Lung (tissue), 12 donors: ENCODE measurements around the gene PSRC1. TPM values are rescaled to one million over a fixed set of nuclear protein-coding genes. Genes with fewer than 3 reads are reported as not detected.

Experiments used
- ATAC-seq: fragments of 200-7000 bp; cut with Tn5 transposase; one replicate; pipeline ENCODE4 v1.9.1; 2020; ENCODE audit warnings: moderate number of reproducible peaks; ENCODE audit not compliant: insufficient read depth, low FRiP score
- DNase-seq, 3 donors: peaks; one replicate each; pipeline ENCODE4 v3.0.0-alpha.2; 2013 to 2017
- H3K27ac ChIP-seq, 2 donors: one replicate each; pipeline ENCODE4 v1.5.1; 2013; ENCODE audit warnings: mild to moderate bottlenecking in 2 of 2, moderate library complexity in 2 of 2, control low read depth in 1 of 2, inconsistent platforms in 1 of 2, low read depth in 1 of 2, low read length in 1 of 2
- H3K27me3 ChIP-seq, 3 donors: one replicate each; pipeline ENCODE4 v1.5.1; 2013; ENCODE audit warnings: low read length in 2 of 3; ENCODE audit not compliant: control insufficient read depth in 3 of 3, insufficient read depth in 3 of 3
- H3K36me3 ChIP-seq, 4 donors: one replicate each; pipeline ENCODE4 v1.5.1; 2013; ENCODE audit warnings: low read length in 4 of 4, mild to moderate bottlenecking in 1 of 4, moderate library complexity in 1 of 4; ENCODE audit not compliant: control insufficient read depth in 4 of 4, insufficient read depth in 4 of 4
- H3K4me1 ChIP-seq, 5 donors: one replicate each; pipeline ENCODE4 v1.5.1; 2013; ENCODE audit warnings: low read length in 5 of 5, mild to moderate bottlenecking in 2 of 5, moderate library complexity in 1 of 5; ENCODE audit not compliant: control insufficient read depth in 5 of 5, insufficient read depth in 5 of 5
- H3K4me3 ChIP-seq: one replicate; pipeline ENCODE4 v1.5.1; 2013; ENCODE audit warnings: mild to moderate bottlenecking, control low read depth, moderate library complexity
- H3K9ac ChIP-seq, 2 donors: one replicate each; pipeline ENCODE4 v1.5.1; 2013; ENCODE audit warnings: low read length in 2 of 2, control low read depth in 1 of 2; ENCODE audit not compliant: insufficient read depth in 1 of 2
- H3K9me3 ChIP-seq, 4 donors: one replicate each; pipeline ENCODE4 v1.5.1; 2013; ENCODE audit warnings: low read length in 3 of 4, mild to moderate bottlenecking in 1 of 4, moderate library complexity in 1 of 4; ENCODE audit not compliant: control insufficient read depth in 4 of 4, insufficient read depth in 3 of 4
- CTCF ChIP-seq: IDR thresholded peaks from 2 replicates; pipeline ENCODE4 v1.5.1; 2012; ENCODE audit warnings: mild to moderate bottlenecking; ENCODE audit errors: control extremely low read depth, extremely low read depth
- WGBS, 2 donors: extraction: QIAGEN DNeasy Blood & Tissue Kit; methylation state at CpG; one replicate each; pipeline ENCODE4 v1.1.7; 2013; 5-methylcytosine and 5-hydroxymethylcytosine counted together
- polyA plus RNA-seq, 2 donors: library from polyadenylated mRNA; stranded (reverse); fragments of 200-250 nt; gene quantifications; one replicate each; pipeline ENCODE4 v1.2.1, GENCODE V29; 2013
- total RNA-seq, 2 donors: library from RNA; depleted of rRNA in 1 of 2; stranded (reverse); fragments of >200 nt in 1 of 2; gene quantifications; one replicate each; pipeline ENCODE4 v1.2.1, GENCODE V29; 2014 to 2021
- donor health status: control.
- donor health status: control.
- donor health status: Bipolar disorder and iron deficiency.
- donor health status: healthy.
- donor health status: DM: yes; HTN: yes; CAD: no.

Gene PSRC1
- total and polyA plus RNA-seq, 4 donors = 2.7 to 4.9 (median 4.8) TPM

GRCh38 chr1:109248797-109249629, 33.9 kb downstream of the PSRC1 start, which contains the start of gene CELSR2:
Gene CELSR2 (plus strand): TSS chr1:109249539. CDS start chr1:109250080, 541 bp downstream.
- peaks cover 0 to 23% (median 10%) of the 10 kb centered on the region in 5 donors for H3K4me1 ChIP-seq
- peak within 1 kb of the TSS in 1 of 2 donors; percentile 37 for H3K27ac ChIP-seq
- WGBS, 2 donors = 15 to 19% methylated on average over 33 to 49 of the region's 49 CpGs
- no peaks in the 10 kb centered on the region for H3K36me3 ChIP-seq
- no peaks in the 10 kb centered on the region for H3K27me3 ChIP-seq
- peak; percentile 68 to 81 (median 72) for DNase-seq
- no peak within 1 kb of the TSS for H3K9ac ChIP-seq
- no peak for TF ChIP-seq CTCF
- H3K9me3 ChIP-seq = no peaks in the 10 kb centered on the region
- ATAC-seq = peak; percentile 70
- H3K4me3 ChIP-seq = peak within 1 kb of the TSS; percentile 49

- Histone ChIP-seq H3K36me3 (no peaks in the 10 kb centered on the region), H3K4me1 (peaks cover 0 to 17% (median 4%) of the 10 kb centered on the region in 5 donors), H3K27ac (no peak overlapping the region), H3K9me3 (no peaks in the 10 kb centered on the region), H3K4me3 (no peak overlapping the region), H3K27me3 (no peaks in the 10 kb centered on the region), H3K9ac (no peak overlapping the region)
- WGBS, 2 donors = 95 to 97% methylated on average over 7 of the region's 7 CpGs
- no peak for ATAC-seq
- peak in 1 of 3 donors; percentile 4 for DNase-seq
- TF ChIP-seq CTCF = no peak
Observed at GRCh38 chr1:109248444-109248796, 34.5 kb downstream of the PSRC1 start.

GRCh38 chr1:109247401-109248365, 35.3 kb downstream of the PSRC1 start:
- peaks cover 0 to 12% (median 0%) of the 10 kb centered on the region in 5 donors for H3K4me1 ChIP-seq
- no peak for TF ChIP-seq CTCF
- no peak overlapping the region for H3K27ac ChIP-seq
- no peaks in the 10 kb centered on the region for H3K36me3 ChIP-seq
- ATAC-seq (no peak), DNase-seq (peak in 1 of 3 donors; percentile 8)
- no peak overlapping the region for H3K4me3 ChIP-seq
- no peaks in the 10 kb centered on the region for H3K27me3 ChIP-seq
- WGBS, 2 donors = 92 to 94% methylated on average over 8 of the region's 8 CpGs
- no peaks in the 10 kb centered on the region for H3K9me3 ChIP-seq
- no peak overlapping the region for H3K9ac ChIP-seq
